ENCODE results near the gene CACNG3.

Gene CACNG3

DNA sequence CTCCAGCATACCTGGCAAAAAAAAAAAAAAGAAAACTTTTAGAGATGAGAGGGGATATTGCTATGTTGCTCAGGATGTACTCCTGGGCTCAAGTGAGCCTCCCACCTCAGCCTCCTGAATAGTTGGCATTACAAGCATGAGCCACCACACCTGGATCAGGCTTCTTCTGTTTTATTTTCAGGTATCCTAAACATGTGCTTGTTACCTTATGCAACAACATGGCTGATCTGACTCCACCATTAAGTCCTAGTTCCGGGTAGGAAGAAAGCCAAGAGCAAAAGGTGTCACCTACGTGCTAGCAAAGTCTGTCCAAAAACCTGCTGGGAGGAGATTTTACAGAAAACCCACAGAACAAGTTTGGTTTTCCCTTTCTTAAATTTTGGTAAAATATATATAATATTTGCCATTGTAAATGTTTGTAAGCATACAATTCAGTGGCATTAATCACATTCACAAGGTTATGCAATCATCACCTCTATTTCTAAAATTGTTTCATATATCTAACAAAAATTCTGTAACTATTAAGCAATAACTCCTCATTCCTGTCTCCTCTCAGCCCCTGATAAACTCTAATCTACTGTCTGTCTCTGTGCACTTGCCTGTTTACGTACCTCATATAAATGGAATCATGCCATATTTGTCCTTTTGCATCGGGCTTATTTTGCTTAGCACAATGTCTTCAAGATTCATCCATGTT is 9.1 kb upstream of the CACNG3 start:
- peaks cover 35 to 41% of the 10 kb centered on the region in 2 donors for H3K27me3 Mint-ChIP-seq
- no peaks in the 10 kb centered on the region for H3K36me3 Mint-ChIP-seq (ENCODE audit: insufficient read depth)
- no peak overlapping the region for H3K4me3 Mint-ChIP-seq
- H3K4me1 Mint-ChIP-seq (ENCODE audit: low read depth in 2 of 2): no peaks in the 10 kb centered on the region
- ATAC-seq (replicated peaks) (no peak), DNase-seq (no peak)
- no peak overlapping the region for H3K27ac Mint-ChIP-seq
- no peaks in the 10 kb centered on the region for H3K9me3 Mint-ChIP-seq

DNA sequence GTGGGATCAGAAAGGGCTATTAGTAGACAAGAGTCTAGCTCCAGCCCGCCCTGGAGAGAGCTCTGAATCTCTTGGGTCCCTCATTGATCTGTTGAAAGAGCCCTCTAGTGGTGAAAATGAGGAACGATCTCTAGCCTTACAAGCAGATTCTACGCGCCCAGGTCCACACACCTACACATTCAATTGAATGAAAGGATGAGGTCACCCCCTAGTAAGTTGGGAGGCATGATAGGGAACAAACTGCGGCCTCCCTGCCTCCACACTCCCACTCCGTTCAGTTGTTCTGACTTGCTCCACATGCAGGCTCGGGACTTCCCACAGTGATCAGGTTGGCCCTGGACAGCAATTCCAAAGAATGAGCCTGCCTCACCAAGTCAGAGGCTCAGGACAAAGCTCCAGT is 2.9 kb upstream of the CACNG3 start:
- peaks cover 53 to 69% of the 10 kb centered on the region in 2 donors for H3K27me3 Mint-ChIP-seq
- no peaks in the 10 kb centered on the region for H3K9me3 Mint-ChIP-seq
- peak; percentile 23 to 38 (median 32) for DNase-seq
- H3K27ac Mint-ChIP-seq: no peak overlapping the region
- H3K4me1 Mint-ChIP-seq (ENCODE audit: low read depth in 2 of 2): peaks cover 0 to 3% of the 10 kb centered on the region in 2 donors
- no peak overlapping the region for H3K4me3 Mint-ChIP-seq
- H3K36me3 Mint-ChIP-seq (ENCODE audit: insufficient read depth): no peaks in the 10 kb centered on the region
- peak; percentile 59 for ATAC-seq (replicated peaks)

DNA sequence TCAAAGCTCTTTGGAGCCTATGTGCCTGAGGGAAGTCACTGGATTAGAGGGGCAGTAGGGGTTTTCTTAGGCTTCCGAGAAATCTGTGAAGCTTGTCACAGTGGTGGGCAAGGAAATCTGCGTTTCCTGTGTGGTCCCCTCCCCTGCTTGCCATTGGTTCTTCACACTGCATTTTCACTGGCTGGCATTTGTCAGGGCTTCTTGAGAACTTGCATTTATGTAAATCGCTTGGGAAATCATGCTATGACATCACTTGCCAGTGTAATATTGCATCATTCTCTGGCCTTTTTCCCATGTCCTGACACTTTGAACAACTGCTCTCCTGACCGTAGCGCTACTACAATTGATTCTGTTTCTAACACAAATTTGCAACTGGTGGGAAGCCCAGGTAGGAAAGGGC is 1.8 kb downstream of the CACNG3 start:
- H3K4me3 Mint-ChIP-seq: no peak overlapping the region
- ATAC-seq (replicated peaks) (no peak), DNase-seq (no peak)
- no peaks in the 10 kb centered on the region for H3K36me3 Mint-ChIP-seq (ENCODE audit: insufficient read depth)
- H3K27me3 Mint-ChIP-seq: peaks cover 73 to 92% of the 10 kb centered on the region in 2 donors
- H3K4me1 Mint-ChIP-seq (ENCODE audit: low read depth in 2 of 2): peaks cover 0 to 3% of the 10 kb centered on the region in 2 donors
- no peak overlapping the region for H3K27ac Mint-ChIP-seq
- no peaks in the 10 kb centered on the region for H3K9me3 Mint-ChIP-seq

DNA sequence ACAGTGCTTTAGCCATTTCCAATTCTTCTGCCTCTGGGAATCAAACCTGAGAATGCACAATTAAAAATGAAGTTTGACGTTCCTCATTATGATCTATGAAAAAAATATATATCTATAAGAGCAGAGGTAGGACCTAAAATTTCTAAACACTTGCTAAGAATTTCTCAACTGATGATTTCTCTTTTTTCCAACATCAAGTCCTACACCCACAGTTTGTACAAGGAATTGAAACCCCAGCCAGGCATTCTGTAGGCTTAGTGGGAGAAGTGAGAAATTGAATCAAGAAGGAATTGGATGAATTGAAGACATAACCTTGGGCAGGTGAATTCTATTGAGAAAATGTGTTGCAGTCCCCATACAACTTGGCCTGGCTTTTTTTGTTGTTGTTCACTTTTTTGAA is 2.7 kb downstream of the CACNG3 start:
- no peak overlapping the region for H3K27ac Mint-ChIP-seq
- H3K27me3 Mint-ChIP-seq: peaks cover 69 to 89% of the 10 kb centered on the region in 2 donors
- H3K4me3 Mint-ChIP-seq: no peak overlapping the region
- no peaks in the 10 kb centered on the region for H3K36me3 Mint-ChIP-seq (ENCODE audit: insufficient read depth)
- DNase-seq (no peak), ATAC-seq (replicated peaks) (no peak)
- H3K4me1 Mint-ChIP-seq (ENCODE audit: low read depth in 2 of 2): peaks cover 0 to 3% of the 10 kb centered on the region in 2 donors
- no peaks in the 10 kb centered on the region for H3K9me3 Mint-ChIP-seq

DNA sequence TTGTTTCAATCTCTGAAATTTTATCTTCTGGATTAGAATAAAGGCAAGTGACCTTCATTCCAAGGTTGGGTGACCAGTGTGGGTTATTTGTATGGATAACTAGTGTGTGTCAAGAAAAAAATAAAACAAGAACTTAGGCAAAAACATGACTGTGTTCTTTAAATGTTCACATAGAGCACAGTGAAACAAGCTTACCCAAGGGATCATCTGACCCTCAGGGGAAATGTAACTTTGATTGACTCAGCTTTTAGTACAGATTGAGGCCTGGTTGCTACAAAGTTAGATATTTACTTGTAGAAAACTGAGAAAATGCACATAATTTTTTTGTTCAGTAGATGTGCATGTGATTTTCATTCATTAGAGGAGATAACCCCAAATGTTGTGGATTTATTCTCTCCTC is 6.7 kb downstream of the CACNG3 start:
- DNase-seq (no peak), ATAC-seq (replicated peaks) (no peak)
- Mint-ChIP-seq H3K27me3 (peaks cover 47 to 59% of the 10 kb centered on the region in 2 donors), H3K9me3 (peaks cover 0 to 2% of the 10 kb centered on the region in 2 donors), H3K36me3 (ENCODE audit: insufficient read depth) (no peaks in the 10 kb centered on the region), H3K4me1 (ENCODE audit: low read depth in 2 of 2) (no peaks in the 10 kb centered on the region), H3K4me3 (no peak overlapping the region), H3K27ac (no peak overlapping the region)

DNA sequence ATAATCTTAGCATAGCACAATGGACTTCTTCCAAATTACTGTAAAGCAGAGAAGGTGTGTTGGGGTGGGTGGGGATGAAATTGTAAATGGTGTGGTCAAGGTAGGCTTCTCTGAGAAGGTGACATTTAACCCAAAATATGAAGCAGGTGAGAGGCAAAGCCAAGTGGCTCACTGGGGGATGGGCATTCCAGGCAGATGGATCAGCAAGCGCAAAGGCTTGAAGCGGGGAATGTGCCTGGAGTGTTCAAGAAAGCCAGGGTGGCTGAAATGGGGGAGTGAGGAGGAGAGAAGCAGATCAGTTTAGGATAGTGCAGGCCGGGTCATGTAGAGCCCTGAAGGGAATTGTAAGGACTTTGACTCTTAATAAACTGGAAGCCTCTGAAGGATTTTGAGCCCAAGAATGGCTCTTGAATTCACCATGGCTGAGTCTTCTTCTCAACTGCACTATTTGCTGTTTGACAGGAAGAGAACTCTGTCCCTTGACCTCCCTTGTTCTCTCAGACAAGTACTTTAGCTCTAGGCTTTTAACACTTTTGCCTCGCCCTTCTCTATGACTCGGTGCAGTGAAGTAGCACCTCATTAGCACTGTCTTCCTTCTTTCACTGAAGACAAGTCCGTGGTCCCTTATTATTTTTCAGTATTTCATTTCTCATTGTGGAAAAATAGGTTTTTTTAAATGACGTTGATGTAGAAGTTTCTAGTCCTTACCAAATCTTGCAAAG is 14.7 kb downstream of the CACNG3 start:
- Mint-ChIP-seq H3K27me3 (peaks cover 47 to 52% of the 10 kb centered on the region in 2 donors), H3K36me3 (ENCODE audit: insufficient read depth) (no peaks in the 10 kb centered on the region), H3K27ac (no peak overlapping the region), H3K4me3 (no peak overlapping the region), H3K4me1 (ENCODE audit: low read depth in 2 of 2) (peaks cover 0 to 2% of the 10 kb centered on the region in 2 donors), H3K9me3 (peaks cover 0 to 1% of the 10 kb centered on the region in 2 donors)
- ATAC-seq (replicated peaks): no peak
- no peak for DNase-seq

DNA sequence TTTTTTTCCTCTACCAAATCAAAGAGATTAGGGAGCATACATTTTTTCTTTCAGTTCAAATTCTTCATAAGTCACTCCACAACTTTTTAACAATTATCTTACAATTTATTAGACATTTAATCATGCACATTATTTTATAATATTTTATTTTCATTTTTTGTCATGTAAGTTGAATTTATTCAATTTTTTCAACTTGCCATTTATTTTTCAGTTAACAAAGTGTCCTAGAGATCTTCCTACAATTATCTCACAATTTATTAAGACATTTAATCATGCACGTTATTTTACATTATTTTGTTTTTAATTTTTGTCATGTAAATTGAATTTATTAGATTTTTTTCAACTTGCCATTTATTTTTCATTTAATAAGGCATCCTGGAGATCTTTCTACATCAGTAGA is 16.2 kb downstream of the CACNG3 start:
- ATAC-seq (replicated peaks) (no peak), DNase-seq (no peak)
- Mint-ChIP-seq H3K27ac (no peak overlapping the region), H3K9me3 (no peaks in the 10 kb centered on the region), H3K4me1 (ENCODE audit: low read depth in 2 of 2) (peaks cover 0 to 2% of the 10 kb centered on the region in 2 donors), H3K27me3 (peaks cover 54 to 58% of the 10 kb centered on the region in 2 donors), H3K4me3 (no peak overlapping the region), H3K36me3 (ENCODE audit: insufficient read depth) (no peaks in the 10 kb centered on the region)

DNA sequence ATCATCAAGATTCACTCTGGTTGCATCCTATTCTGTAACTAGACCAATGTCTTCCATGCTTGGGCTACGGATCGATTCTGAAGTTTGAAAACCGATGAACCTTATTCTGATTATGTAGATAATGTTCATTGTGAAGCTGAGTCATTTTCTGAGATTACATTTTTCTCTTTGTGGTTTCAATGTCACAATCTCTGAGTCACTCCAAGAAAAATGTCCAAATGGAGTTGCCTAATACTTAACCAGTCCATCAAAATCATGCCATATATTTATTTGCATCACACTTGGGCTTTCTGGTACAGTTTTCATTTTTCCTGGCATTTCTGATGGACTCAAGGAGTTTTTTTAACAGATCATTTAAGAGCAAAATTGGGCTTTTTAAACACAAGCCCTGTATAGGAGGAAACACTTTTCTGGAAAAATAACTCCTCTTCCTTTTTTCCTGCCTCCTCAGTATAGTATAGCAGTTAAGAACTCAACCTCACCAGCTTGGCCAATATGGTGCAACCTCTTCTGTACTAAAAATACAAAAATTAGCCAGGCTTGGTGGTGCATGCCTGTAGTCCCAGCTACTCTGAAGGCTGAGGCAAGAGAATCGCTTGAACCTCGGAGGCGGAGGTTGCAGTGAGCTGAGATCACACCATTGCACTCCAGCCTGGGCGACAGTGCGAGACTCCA is 17.5 kb downstream of the CACNG3 start:
- ATAC-seq (replicated peaks) (no peak), DNase-seq (no peak)
- Mint-ChIP-seq H3K36me3 (ENCODE audit: insufficient read depth) (no peaks in the 10 kb centered on the region), H3K4me3 (no peak overlapping the region), H3K27me3 (peaks cover 57 to 60% of the 10 kb centered on the region in 2 donors), H3K9me3 (no peaks in the 10 kb centered on the region), H3K27ac (no peak overlapping the region), H3K4me1 (ENCODE audit: low read depth in 2 of 2) (peaks cover 0 to 2% of the 10 kb centered on the region in 2 donors)

DNA sequence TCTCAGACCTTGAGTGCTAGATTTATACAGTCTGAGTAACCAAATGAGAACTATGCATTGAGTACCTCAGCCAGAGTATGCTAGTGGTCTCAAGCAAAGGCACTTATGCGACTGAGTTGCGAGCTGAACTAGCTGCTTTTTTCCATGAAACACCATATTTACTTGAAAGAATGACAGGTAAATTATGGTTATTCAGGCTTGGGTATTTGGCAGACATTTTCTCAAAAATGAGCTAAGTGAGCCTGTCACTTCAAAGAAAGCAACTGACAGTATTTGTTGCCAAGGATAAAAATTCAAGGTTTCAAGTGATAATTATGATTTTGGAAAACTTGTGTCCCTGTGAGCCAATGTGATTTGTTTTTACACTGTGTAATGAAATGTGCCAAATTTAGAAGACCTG is 19.3 kb downstream of the CACNG3 start:
- Mint-ChIP-seq H3K27me3 (peaks cover 56 to 63% of the 10 kb centered on the region in 2 donors), H3K9me3 (no peaks in the 10 kb centered on the region), H3K4me1 (ENCODE audit: low read depth in 2 of 2) (peaks cover 0 to 2% of the 10 kb centered on the region in 2 donors), H3K4me3 (no peak overlapping the region), H3K36me3 (ENCODE audit: insufficient read depth) (no peaks in the 10 kb centered on the region), H3K27ac (no peak overlapping the region)
- no peak for ATAC-seq (replicated peaks)
- no peak for DNase-seq

DNA sequence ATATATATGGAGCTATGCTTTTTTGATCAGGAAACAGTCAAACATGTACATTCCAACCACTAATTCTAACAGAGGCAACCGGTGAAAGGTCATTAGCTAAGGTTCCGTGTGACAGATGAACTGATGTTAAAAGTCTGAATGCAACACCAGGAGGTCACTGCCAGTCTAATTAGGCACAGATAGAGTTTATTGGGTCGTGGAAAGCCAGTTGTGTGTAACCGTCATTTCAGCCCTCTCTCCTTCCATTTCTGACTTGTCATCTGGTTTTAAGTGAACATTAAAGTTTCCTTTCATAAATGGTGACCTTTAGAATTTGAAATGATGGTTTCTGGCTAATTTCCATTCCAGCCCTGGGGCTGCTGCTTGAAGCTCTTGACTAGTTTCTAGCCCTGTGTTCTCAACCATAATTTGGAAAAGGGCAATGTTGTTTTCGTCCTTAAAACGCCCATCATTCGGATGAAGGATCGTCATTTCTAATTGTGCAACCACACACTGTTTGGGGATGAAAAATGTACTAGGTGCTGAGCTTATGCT is 23.9 kb downstream of the CACNG3 start:
- no peaks in the 10 kb centered on the region for H3K9me3 Mint-ChIP-seq
- H3K27me3 Mint-ChIP-seq: peaks cover 53 to 60% of the 10 kb centered on the region in 2 donors
- H3K4me3 Mint-ChIP-seq: no peak overlapping the region
- H3K36me3 Mint-ChIP-seq (ENCODE audit: insufficient read depth): no peaks in the 10 kb centered on the region
- H3K27ac Mint-ChIP-seq: no peak overlapping the region
- H3K4me1 Mint-ChIP-seq (ENCODE audit: low read depth in 2 of 2): no peaks in the 10 kb centered on the region
- ATAC-seq (replicated peaks): no peak
- DNase-seq: no peak

DNA sequence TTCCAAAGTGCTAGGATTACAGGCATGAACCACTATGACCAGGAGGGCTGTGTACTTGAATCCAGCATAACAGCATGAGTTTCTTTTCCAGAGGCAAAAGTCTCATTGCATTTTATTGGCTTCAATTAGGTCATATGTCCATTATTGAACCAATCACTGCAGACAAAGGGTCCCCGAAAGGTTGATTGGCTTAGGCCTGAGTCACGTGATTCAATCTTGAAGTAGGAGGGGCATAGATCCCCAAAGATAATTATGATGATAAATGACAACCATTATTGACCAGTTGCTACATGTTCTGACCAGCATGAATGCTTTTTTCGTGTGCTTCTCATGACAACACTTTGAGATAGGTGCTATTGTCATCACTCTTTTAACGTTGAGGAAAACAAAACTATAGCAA is 25.3 kb downstream of the CACNG3 start:
- no peak overlapping the region for H3K4me3 Mint-ChIP-seq
- ATAC-seq (replicated peaks) (no peak), DNase-seq (no peak)
- no peak overlapping the region for H3K27ac Mint-ChIP-seq
- peaks cover 65% of the 10 kb centered on the region in 2 donors for H3K27me3 Mint-ChIP-seq
- H3K36me3 Mint-ChIP-seq (ENCODE audit: insufficient read depth): no peaks in the 10 kb centered on the region
- H3K4me1 Mint-ChIP-seq (ENCODE audit: low read depth in 2 of 2): no peaks in the 10 kb centered on the region
- no peaks in the 10 kb centered on the region for H3K9me3 Mint-ChIP-seq

DNA sequence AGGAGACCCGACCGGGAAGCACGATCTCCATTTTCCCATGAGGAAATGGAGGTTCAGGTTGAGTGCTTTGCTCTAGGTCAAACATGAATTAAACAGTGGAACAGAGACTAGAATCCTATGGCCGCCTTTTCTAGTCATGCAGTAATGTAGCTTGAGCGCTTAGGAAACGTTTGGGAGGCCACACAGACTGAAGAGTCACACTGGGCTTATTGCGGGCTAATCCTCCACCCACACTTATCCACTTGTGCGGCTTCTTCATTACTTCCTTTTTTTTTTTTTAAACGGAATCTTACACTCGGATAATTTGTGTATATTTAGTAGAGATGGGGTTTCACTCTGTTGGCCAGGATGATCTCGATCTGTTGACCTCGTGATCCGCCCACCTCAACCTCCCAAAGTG is 26.0 kb downstream of the CACNG3 start:
- Mint-ChIP-seq H3K4me3 (no peak overlapping the region), H3K27me3 (peaks cover 63 to 65% of the 10 kb centered on the region in 2 donors), H3K27ac (no peak overlapping the region), H3K36me3 (ENCODE audit: insufficient read depth) (no peaks in the 10 kb centered on the region), H3K9me3 (no peaks in the 10 kb centered on the region), H3K4me1 (ENCODE audit: low read depth in 2 of 2) (no peaks in the 10 kb centered on the region)
- DNase-seq (no peak), ATAC-seq (replicated peaks) (no peak)

DNA sequence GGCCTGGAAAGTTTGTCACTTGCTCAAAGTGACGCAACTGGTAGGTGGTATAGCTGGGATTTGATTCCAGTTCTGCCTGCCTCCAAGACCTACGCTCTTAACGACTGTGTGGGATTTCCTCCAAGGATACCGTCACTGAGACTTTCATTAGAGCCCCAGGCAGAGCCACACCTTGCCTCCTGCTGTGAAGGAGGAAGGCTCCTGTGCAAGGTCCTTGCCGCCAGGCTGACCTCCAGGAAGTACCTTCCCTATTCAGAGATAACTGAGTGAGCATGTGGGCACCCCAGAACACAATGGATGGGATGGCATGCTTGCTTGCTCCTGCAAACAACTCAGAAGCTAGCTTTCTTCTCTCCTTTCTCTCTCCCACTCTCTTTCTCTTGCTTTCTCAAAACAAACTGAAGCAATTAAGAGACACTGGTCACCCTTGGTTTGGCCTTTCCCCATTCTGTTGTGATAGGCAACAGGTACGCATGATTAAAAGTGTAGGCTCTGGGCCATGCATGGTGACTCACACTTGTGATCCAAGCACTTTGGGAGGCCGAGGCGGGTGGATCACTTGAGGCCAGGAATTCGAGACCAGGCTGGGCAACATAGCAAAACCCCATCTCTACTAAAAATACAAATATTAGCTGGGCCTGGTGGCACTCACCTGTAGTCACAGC is 30.7 kb downstream of the CACNG3 start:
- DNase-seq (no peak), ATAC-seq (replicated peaks) (no peak)
- Mint-ChIP-seq H3K4me1 (ENCODE audit: low read depth in 2 of 2) (no peaks in the 10 kb centered on the region), H3K4me3 (no peak overlapping the region), H3K27me3 (peaks cover 44 to 50% of the 10 kb centered on the region in 2 donors), H3K27ac (no peak overlapping the region), H3K9me3 (no peaks in the 10 kb centered on the region), H3K36me3 (ENCODE audit: insufficient read depth) (no peaks in the 10 kb centered on the region)
